Trophoblast cell (in vitro differentiated cells and primary cell): ENCODE measurements around the gene PNP.

Experiments
- DNase-seq, 2 donors: peaks; one replicate each; pipeline ENCODE4 v3.0.0-alpha.2; 2016
- H2AFZ ChIP-seq: 2 replicates; pipeline ENCODE4 v1.6.1; 2013; ENCODE audit warnings: low read length, moderate library complexity, mild to moderate bottlenecking; ENCODE audit not compliant: insufficient read depth, poor library complexity
- H2AK5ac ChIP-seq: 2 replicates; pipeline ENCODE4 v1.6.1; 2013; ENCODE audit warnings: mild to moderate bottlenecking, low read length
- H2BK120ac ChIP-seq: 2 replicates; pipeline ENCODE4 v1.6.1; 2013; ENCODE audit warnings: low read length, mild to moderate bottlenecking, moderate library complexity; ENCODE audit not compliant: insufficient read depth, poor library complexity
- H2BK12ac ChIP-seq: 2 replicates; pipeline ENCODE4 v1.6.1; 2013; ENCODE audit warnings: mild to moderate bottlenecking, low read length, moderate library complexity
- H2BK5ac ChIP-seq: 2 replicates; pipeline ENCODE4 v1.6.1; 2013; ENCODE audit warnings: low read length, low read depth, moderate library complexity, mild to moderate bottlenecking; ENCODE audit not compliant: poor library complexity
- H3K14ac ChIP-seq: 2 replicates; pipeline ENCODE4 v1.6.1; 2013; ENCODE audit warnings: mild to moderate bottlenecking, low read length
- H3K18ac ChIP-seq: 2 replicates; pipeline ENCODE4 v1.6.1; 2013; ENCODE audit warnings: mild to moderate bottlenecking, low read length
- H3K23ac ChIP-seq: 2 replicates; pipeline ENCODE4 v1.6.1; 2013; ENCODE audit warnings: low read length
- H3K27ac ChIP-seq: 2 replicates; pipeline ENCODE4 v1.5.1; 2013; ENCODE audit warnings: low read depth, mild to moderate bottlenecking, inconsistent platforms, low read length, moderate library complexity
- H3K27me3 ChIP-seq: 2 replicates; pipeline ENCODE4 v1.6.1; 2013; ENCODE audit warnings: inconsistent platforms, mild to moderate bottlenecking, low read length, moderate library complexity; ENCODE audit not compliant: insufficient read depth
- H3K36me3 ChIP-seq, 2 experiments: 1 replicate in 1 of 2; 2 replicates in 1 of 2; pipeline ENCODE4 v1.6.1; 2013; ENCODE audit warnings: low read length in 2 of 2, mild to moderate bottlenecking in 2 of 2, moderate library complexity in 1 of 2; ENCODE audit not compliant: insufficient read depth in 2 of 2, control insufficient read depth in 1 of 2
- H3K4ac ChIP-seq: 2 replicates; pipeline ENCODE4 v1.6.1; 2013; ENCODE audit warnings: low read depth, mild to moderate bottlenecking, low read length, moderate library complexity
- H3K4me1 ChIP-seq, 2 experiments: 1 replicate in 1 of 2; 2 replicates in 1 of 2; pipeline ENCODE4 v1.6.1; 2013; ENCODE audit warnings: low read length in 2 of 2, mild to moderate bottlenecking in 2 of 2, moderate library complexity in 1 of 2; ENCODE audit not compliant: insufficient read depth in 2 of 2, control insufficient read depth in 1 of 2
- H3K4me2 ChIP-seq: 2 replicates; pipeline ENCODE4 v1.6.1; 2013; ENCODE audit warnings: inconsistent platforms, mild to moderate bottlenecking, low read length, moderate library complexity
- H3K4me3 ChIP-seq: 2 replicates; pipeline ENCODE4 v1.5.1; 2013; ENCODE audit warnings: mild to moderate bottlenecking, low read depth, low read length, inconsistent platforms
- H3K79me1 ChIP-seq: one replicate; pipeline ENCODE4 v1.6.1; 2013; ENCODE audit warnings: low read length
- H3K79me2 ChIP-seq: 2 replicates; pipeline ENCODE4 v1.6.1; 2013; ENCODE audit warnings: low read length, mild to moderate bottlenecking; ENCODE audit not compliant: control insufficient read depth, insufficient read depth, poor library complexity
- H3K9ac ChIP-seq: 2 replicates; pipeline ENCODE4 v1.6.1; 2013; ENCODE audit warnings: mild to moderate bottlenecking, low read length
- H3K9me3 ChIP-seq: 2 replicates; pipeline ENCODE4 v1.6.1; 2013; ENCODE audit warnings: low read depth, mild to moderate bottlenecking, control low read depth, inconsistent platforms, low read length; ENCODE audit not compliant: insufficient read depth
- H4K12ac ChIP-seq: 2 replicates; pipeline ENCODE4 v1.6.1; 2013; ENCODE audit warnings: low read depth, mild to moderate bottlenecking, low read length, moderate library complexity
- H4K8ac ChIP-seq: 2 replicates; pipeline ENCODE4 v1.6.1; 2013; ENCODE audit warnings: low read depth, mild to moderate bottlenecking, low read length, moderate library complexity
- H4K91ac ChIP-seq: one replicate; pipeline ENCODE4 v1.6.1; 2013; ENCODE audit warnings: low read depth, mild to moderate bottlenecking, low read length, moderate library complexity
- WGBS: extraction: QIAGEN DNeasy Blood & Tissue Kit; methylation state at CpG from one replicate; pipeline ENCODE4 v1.1.7; 2013; ENCODE audit warnings: missing lambda C conversion rate; ENCODE audit not compliant: insufficient read length, insufficient coverage; ENCODE audit errors: extremely low coverage; 5-methylcytosine and 5-hydroxymethylcytosine counted together

PNP gene

GRCh38 chr14:20461225-20462141 is 7.7 kb upstream of the PNP start, which contains the start of gene PIP4P1:
TSS of gene PIP4P1 (minus strand) at chr14:20461434. CDS start at chr14:20461325, 109 bp downstream.
- peak within 1 kb of the TSS; percentile 74 for H2AK5ac ChIP-seq
- peak within 1 kb of the TSS; percentile 97 for H3K14ac ChIP-seq
- no peaks in the 10 kb centered on the region for H3K27me3 ChIP-seq
- H2BK120ac ChIP-seq: peak within 1 kb of the TSS; percentile 54
- peak within 1 kb of the TSS; percentile 92 for H2AFZ ChIP-seq
- peak within 1 kb of the TSS; percentile 87 for H4K12ac ChIP-seq
- H2BK12ac ChIP-seq: peak within 1 kb of the TSS; percentile 23
- peak within 1 kb of the TSS; percentile 91 for H3K18ac ChIP-seq
- no peaks in the 10 kb centered on the region for H3K9me3 ChIP-seq
- peaks cover 3% of the 10 kb centered on the region for H3K79me1 ChIP-seq
- peak within 1 kb of the TSS; percentile 96 for H4K91ac ChIP-seq
- H3K9ac ChIP-seq: peak within 1 kb of the TSS; percentile 81
- peak; percentile 100 for DNase-seq
- peak within 1 kb of the TSS; percentile 78 for H2BK5ac ChIP-seq
- WGBS: no CpG with 5 or more reads among the region's 67 CpGs
- H3K4me1 ChIP-seq: peaks cover 4 to 10% of the 10 kb centered on the region in 2 experiments
- H3K79me2 ChIP-seq: peaks cover 7% of the 10 kb centered on the region
- H3K27ac ChIP-seq: peak within 1 kb of the TSS; percentile 79
- peak within 1 kb of the TSS; percentile 97 for H3K4ac ChIP-seq
- peak within 1 kb of the TSS; percentile 95 for H3K4me3 ChIP-seq
- H3K23ac ChIP-seq: no peak within 1 kb of the TSS
- peaks cover 21 to 27% of the 10 kb centered on the region in 2 experiments for H3K36me3 ChIP-seq
- H4K8ac ChIP-seq: peak within 1 kb of the TSS; percentile 97
- peak within 1 kb of the TSS; percentile 80 for H3K4me2 ChIP-seq

DNA sequence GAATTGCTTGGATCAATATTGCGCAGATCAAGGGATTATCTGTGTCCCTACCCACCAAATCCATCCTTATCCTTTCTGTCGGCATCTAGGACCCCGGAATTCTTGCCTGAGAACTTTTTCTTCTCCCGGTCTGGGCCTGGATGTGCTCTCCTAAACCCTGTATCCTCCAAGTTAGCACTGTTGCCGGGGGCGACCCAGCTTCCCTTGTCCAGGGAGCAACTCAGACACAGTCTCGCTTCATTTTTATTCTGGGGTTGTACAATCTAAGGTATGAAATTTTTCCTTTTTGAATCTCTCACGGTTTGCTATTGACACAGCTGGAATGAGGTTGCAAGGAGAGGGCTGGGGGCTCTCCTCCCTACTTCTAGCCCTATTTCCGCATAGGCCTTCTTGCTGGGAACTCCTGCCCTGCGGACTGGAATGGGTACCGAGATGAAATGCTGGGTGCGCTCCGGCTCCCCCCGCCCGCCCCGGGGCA is 403 bp upstream of the PNP start:
- Histone ChIP-seq H3K79me2 (peaks cover 2% of the 10 kb centered on the region), H2BK5ac (no peak overlapping the region), H3K4ac (no peak overlapping the region), H2BK12ac (no peak overlapping the region), H3K4me2 (peak overlapping the region; percentile 81), H3K23ac (no peak overlapping the region), H2AFZ (peak overlapping the region; percentile 54), H3K27me3 (no peaks in the 10 kb centered on the region), H4K12ac (no peak overlapping the region), H2AK5ac (no peak overlapping the region), H3K14ac (no peak overlapping the region), H3K79me1 (peaks cover 10% of the 10 kb centered on the region), H3K9me3 (no peaks in the 10 kb centered on the region), H3K9ac (no peak overlapping the region), H2BK120ac (no peak overlapping the region), H3K4me1 (peaks cover 2 to 8% of the 10 kb centered on the region in 2 experiments), H3K27ac (no peak overlapping the region), H3K36me3 (peaks cover 3 to 7% of the 10 kb centered on the region in 2 experiments), H4K91ac (no peak overlapping the region), H4K8ac (peak overlapping the region; percentile 40), H3K4me3 (no peak overlapping the region), H3K18ac (no peak overlapping the region)
- no CpG with 5 or more reads among the region's 16 CpGs for WGBS
- no peak for DNase-seq

DNA sequence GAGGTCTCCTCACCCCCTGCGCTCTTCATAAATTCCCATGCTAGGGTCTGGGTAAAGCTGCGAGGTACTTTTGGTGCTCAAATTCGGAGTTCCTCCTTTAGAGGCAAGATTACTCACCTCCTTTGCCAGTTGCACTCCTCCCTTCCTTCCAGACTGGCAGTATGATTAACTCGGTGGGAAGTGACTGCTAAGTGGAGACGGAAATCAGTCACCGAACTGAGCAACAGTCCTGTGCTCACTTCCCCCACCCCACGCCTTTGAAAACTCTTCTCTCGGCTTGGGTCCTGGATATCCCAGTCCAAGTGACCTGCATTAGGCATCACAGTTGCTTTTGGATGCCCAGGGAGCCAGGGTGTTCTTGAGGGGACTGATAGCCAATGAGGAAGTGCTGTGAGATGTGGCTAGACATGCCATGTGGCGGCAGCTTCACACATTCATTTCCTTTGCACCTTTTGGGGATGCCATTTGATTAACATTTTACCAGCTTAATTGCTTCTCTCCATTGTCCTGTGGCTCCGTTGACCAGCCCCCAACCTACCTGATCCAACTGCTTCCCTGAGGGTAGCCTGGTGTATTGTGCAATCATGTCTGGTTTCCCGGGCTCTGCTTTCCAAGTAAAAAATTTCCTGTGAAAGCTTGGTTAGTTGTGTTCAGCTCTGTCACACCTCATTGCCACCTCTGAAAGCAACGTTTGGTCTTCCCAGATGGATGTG is 840 bp downstream of the PNP start:
- Histone ChIP-seq H3K18ac (peak overlapping the region; percentile 87), H3K27ac (peak overlapping the region; percentile 55), H3K36me3 (peaks cover 9 to 15% of the 10 kb centered on the region in 2 experiments), H3K23ac (no peak overlapping the region), H2BK12ac (no peak overlapping the region), H4K91ac (peak overlapping the region; percentile 45), H3K4me2 (peak overlapping the region; percentile 81), H3K4ac (peak overlapping the region; percentile 73), H2BK120ac (peak overlapping the region; percentile 53), H4K12ac (peak overlapping the region; percentile 54), H3K9ac (peak overlapping the region; percentile 24), H2BK5ac (peak overlapping the region; percentile 65), H3K79me2 (peaks cover 2% of the 10 kb centered on the region), H2AK5ac (peak overlapping the region; percentile 4), H3K79me1 (peaks cover 10% of the 10 kb centered on the region), H2AFZ (peak overlapping the region; percentile 46), H4K8ac (peak overlapping the region; percentile 57), H3K9me3 (no peaks in the 10 kb centered on the region), H3K14ac (peak overlapping the region; percentile 14), H3K27me3 (no peaks in the 10 kb centered on the region), H3K4me3 (peak overlapping the region; percentile 85), H3K4me1 (peaks cover 2 to 8% of the 10 kb centered on the region in 2 experiments)
- DNase-seq: peak; percentile 64 to 69
- WGBS: no CpG with 5 or more reads among the region's 12 CpGs

DNA sequence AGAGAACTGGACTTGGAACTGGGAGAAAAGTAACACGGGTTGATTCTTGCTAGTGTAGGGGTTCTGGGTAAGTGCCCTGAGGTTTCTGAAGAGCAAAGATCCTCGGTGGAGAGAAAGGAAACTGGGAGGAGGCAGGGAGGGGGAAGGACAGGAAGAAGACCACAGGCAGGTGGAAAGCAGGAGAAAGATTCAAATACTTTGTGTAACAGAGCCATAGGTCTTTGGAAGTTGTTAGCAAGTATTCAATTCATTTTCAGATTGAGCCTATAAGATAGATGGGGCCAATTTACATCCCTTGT is 1.3 kb downstream of the PNP start:
- H4K8ac ChIP-seq: peak overlapping the region; percentile 57
- no CpG with 5 or more reads among the region's 2 CpGs for WGBS
- H2AK5ac ChIP-seq: no peak overlapping the region
- H3K4me3 ChIP-seq: no peak overlapping the region
- H3K4me2 ChIP-seq: peak overlapping the region; percentile 81
- no peak overlapping the region for H2BK5ac ChIP-seq
- H4K91ac ChIP-seq: no peak overlapping the region
- H2BK120ac ChIP-seq: no peak overlapping the region
- H3K9me3 ChIP-seq: no peaks in the 10 kb centered on the region
- H3K4ac ChIP-seq: no peak overlapping the region
- H3K4me1 ChIP-seq: peaks cover 2 to 8% of the 10 kb centered on the region in 2 experiments
- no peak overlapping the region for H3K9ac ChIP-seq
- H2BK12ac ChIP-seq: no peak overlapping the region
- no peak overlapping the region for H3K14ac ChIP-seq
- no peak overlapping the region for H2AFZ ChIP-seq
- H3K27me3 ChIP-seq: no peaks in the 10 kb centered on the region
- peaks cover 10% of the 10 kb centered on the region for H3K79me1 ChIP-seq
- H4K12ac ChIP-seq: no peak overlapping the region
- no peak overlapping the region for H3K23ac ChIP-seq
- peak overlapping the region; percentile 55 for H3K27ac ChIP-seq
- H3K18ac ChIP-seq: no peak overlapping the region
- no peak for DNase-seq
- H3K36me3 ChIP-seq: peaks cover 12 to 20% of the 10 kb centered on the region in 2 experiments
- H3K79me2 ChIP-seq: peaks cover 2% of the 10 kb centered on the region
